HEK293T (cell line): ENCODE data around the gene CDK14.

Experiments used
- ARNT ChIP-seq: fragments of 450-650 bp; IDR thresholded peaks from 2 replicates; pipeline ENCODE4 v1.6.1; 2017; ENCODE audit warnings: mild to moderate bottlenecking
- CTBP1 ChIP-seq: fragments of 450-650 bp; IDR thresholded peaks from 2 replicates; pipeline ENCODE4 v1.6.1; 2016; ENCODE audit warnings: borderline replicate concordance
- FOXA1 ChIP-seq: fragments of 450-650 bp; IDR thresholded peaks from 2 replicates; pipeline ENCODE4 v1.6.1; 2016; ENCODE audit warnings: mild to moderate bottlenecking
- FOXK2 ChIP-seq: fragments of 450-650 bp; IDR thresholded peaks from 2 replicates; pipeline ENCODE4 v1.6.1; 2016; ENCODE audit warnings: mild to moderate bottlenecking
- FOXM1 ChIP-seq: fragments of 450-650 bp; IDR thresholded peaks from 2 replicates; pipeline ENCODE4 v1.6.1; 2017; ENCODE audit warnings: mild to moderate bottlenecking, borderline replicate concordance
- HDGF ChIP-seq: fragments of 450-650 bp; IDR thresholded peaks from 2 replicates; pipeline ENCODE4 v1.6.1; 2017; ENCODE audit warnings: antibody characterized with exemption, borderline replicate concordance
- L3MBTL2 ChIP-seq: fragments of 450-650 bp; conservative IDR thresholded peaks from 2 replicates; pipeline ENCODE4 v1.6.1; 2016; ENCODE audit warnings: mild to moderate bottlenecking
- LEF1 ChIP-seq: fragments of 450-650 bp; IDR thresholded peaks from 2 replicates; pipeline ENCODE4 v1.6.1; 2017; ENCODE audit warnings: mild to moderate bottlenecking, borderline replicate concordance
- NFRKB ChIP-seq: fragments of 450-650 bp; IDR thresholded peaks from 2 replicates; pipeline ENCODE4 v1.6.1; 2016; ENCODE audit warnings: mild to moderate bottlenecking, moderate library complexity
- SP1 ChIP-seq: fragments of 450-650 bp; IDR thresholded peaks from 2 replicates; pipeline ENCODE4 v1.6.1; 2017
- SUZ12 ChIP-seq: fragments of 450-650 bp; IDR thresholded peaks from 2 replicates; pipeline ENCODE4 v1.6.1; 2016; ENCODE audit warnings: mild to moderate bottlenecking
- TARDBP ChIP-seq: fragments of 450-650 bp; IDR thresholded peaks from 2 replicates; pipeline ENCODE4 v1.6.1; 2016
- ZNF384 ChIP-seq: fragments of 450-650 bp; IDR thresholded peaks from 2 replicates; pipeline ENCODE4 v1.6.1; 2016
- TF ChIP-seq, protein P1 (sequence below): fragments of 450-650 bp; IDR thresholded peaks from 2 replicates; pipeline ENCODE4 v1.6.1; 2016

DNA sequence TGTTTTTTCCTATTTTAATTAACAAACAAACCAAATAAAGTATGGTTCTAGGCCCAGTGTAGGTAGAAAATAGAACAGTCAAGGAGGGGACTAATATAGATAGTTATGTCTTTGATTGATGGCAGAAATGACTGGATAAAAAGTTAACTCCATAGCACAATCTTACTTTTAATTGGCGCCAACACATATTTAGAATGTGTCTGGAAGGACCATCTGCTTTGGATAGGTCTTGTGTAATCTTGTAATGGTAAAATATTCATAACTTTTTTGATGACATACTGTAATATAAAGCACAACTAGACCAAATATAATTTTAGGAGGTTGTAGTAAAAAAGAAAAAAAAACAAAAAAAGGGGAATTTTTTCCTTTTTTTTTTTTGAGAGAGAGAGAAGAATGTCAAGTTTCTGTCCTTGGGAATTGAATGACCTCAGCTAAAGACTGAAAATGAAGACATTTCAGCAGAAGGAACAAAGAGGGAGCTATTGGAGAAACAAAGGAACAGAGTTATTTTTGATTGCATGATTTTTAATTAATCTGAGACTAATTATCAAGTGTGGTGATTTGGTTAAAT, 193.7 kb downstream of the CDK14 start:
- TF ChIP-seq TARDBP (no peak), ARNT (no peak), FOXM1 (no peak), SP1 (no peak), L3MBTL2 (no peak), ZNF384 (no peak), HDGF (no peak), CTBP1 (no peak), NFRKB (no peak), FOXA1 (no peak), SUZ12 (no peak), FOXK2 (no peak), LEF1 (no peak)
- TF ChIP-seq, protein P1, sequence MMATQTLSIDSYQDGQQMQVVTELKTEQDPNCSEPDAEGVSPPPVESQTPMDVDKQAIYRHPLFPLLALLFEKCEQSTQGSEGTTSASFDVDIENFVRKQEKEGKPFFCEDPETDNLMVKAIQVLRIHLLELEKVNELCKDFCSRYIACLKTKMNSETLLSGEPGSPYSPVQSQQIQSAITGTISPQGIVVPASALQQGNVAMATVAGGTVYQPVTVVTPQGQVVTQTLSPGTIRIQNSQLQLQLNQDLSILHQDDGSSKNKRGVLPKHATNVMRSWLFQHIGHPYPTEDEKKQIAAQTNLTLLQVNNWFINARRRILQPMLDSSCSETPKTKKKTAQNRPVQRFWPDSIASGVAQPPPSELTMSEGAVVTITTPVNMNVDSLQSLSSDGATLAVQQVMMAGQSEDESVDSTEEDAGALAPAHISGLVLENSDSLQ = no peak
